H4 (cell line): Measurements from ENCODE around the gene TMEM141. TPM values are rescaled to one million over a fixed set of nuclear protein-coding genes. Genes with fewer than 3 reads are reported as not detected.

Experiments used
- DNase-seq: peaks from one replicate; pipeline ENCODE4 v3.0.0-alpha.2; 2015; ENCODE audit warnings: low spot score
- total RNA-seq: library from RNA; depleted of rRNA; stranded (reverse); fragments of >200 nt; shearing (Covaris generic); gene quantifications from 2 replicates; pipeline ENCODE4 v1.2.3, GENCODE V29; 2014; rRNA removed

The TMEM141 gene
- total RNA-seq: 87.0 and 93.0 TPM in 2 replicates

DNA sequence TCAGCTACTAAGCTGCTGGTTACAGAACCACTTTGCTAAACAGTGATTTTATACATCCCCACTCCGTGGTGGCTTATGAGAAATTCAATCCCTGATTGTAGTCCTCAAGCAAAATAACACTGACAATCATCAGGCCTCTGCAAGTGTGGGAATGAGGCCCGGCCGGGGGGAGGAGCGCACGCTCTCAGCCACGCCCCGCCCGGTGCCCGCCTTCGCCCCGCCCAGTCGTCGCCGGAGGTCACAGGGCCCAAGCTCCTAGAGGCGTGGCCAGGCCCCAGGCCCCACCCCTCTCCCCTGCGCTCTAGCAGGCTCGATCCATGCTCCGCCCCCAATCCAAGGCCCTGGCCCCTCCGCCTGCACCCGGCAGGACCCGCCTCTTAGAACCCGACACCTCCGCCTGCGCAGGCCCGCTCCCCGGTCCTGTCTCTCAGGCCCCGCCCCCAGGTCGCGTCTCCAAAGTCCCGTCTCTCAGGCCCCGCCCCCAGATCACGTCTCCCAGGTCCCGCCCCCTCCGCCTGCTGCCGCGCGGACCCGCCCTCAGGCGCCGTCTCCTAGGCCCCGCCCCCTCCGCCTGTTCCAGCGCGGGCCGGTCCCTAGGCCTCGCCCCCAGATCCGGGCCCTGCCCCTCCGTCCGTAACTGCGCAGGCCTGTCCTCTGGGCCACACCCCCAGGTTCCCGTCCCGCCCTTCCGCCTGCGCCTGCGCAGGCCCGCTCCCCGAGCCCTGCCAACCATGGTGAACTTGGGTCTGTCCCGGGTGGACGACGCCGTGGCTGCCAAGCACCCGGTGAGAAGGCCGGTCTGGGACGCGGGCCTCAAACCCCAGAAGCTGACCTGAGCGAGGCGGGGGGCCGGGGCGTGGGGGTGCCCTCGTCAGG lies at the start of gene TMEM141:
Gene TMEM141, plus strand, starts transcription at position 705 of the 876 bp plus-strand sequence. Its CDS starts 27 bp downstream, at position 732.
- DNase-seq: peak; percentile 98

DNA sequence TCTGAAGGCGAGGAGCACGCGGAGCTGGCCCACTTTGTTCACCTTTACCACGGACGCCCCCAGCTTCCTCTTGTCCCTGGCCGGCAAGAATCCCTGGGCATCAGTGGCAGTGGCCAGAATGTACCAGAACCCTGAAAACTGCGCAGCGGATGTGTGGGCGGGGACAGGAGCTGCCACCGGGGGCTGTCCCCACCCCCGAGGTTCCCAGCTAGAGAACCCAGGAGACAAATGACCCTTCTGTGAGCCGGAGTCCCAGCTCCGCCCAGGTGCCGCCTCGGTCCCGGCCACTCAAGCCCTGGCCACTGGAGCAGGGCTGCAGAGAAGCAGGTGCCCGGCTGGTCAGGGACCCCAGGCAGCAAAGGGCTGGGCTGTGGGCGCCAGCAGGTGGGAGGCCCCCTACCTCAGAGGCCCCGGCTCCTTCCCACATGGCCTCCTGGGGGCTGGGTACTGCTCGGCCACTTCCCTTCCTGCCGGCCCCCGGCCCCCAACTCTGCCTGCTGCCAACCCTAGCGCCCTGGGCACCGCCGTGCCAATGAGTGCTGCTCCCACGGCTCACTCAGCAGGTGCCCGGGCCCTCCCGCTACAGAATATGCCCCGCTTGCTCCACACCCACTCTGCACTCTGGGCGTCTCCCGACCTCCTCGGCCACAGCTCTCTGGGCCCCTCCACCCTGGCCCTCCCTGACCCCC lies 49.1 kb upstream of the TMEM141 start:
- DNase-seq: no peak

DNA sequence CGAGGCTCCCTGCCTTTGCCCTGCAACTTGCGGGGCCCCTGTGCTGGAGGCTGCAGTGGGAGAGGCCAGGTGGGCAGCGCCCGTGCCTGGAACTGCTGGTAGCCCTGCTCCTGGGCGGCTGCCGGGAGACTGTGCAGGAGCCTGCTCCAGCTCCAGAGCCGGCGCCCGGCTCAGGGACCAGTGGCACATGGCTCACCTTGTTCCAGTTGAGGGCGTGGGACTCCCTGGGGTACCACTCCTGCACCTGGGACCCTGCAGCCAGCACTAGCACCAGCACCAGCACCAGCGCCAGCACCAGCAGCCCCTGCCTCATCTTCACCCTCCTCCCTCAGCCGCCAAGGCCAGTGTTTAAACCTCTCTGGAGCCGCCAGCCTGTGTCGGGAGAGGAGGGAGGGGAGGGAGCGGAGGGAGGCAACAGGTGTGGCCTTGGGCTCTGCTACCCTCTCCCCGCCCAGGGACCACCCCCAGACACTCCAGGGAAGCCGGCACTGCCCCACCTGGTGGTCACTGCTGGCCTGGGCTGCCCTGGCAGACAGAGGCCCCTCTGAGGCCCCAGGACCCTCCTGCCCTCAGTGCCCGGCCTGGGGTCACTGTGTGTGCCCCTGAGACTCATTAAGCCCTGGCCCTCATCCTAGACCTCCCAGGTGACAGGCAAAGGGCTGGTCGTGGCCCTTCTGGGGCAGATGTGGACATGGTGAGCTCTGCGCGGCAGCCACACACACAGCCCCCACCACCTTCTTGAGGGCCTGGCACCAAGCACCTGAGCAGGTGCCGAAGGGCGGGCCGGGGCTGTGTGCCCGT lies 48.4 kb upstream of the TMEM141 start, which contains the start of gene LCN10:
Gene LCN10, minus strand, starts transcription at position 350 of the 801 bp plus-strand sequence. Its CDS starts 37 bp downstream, at position 313.
- no peak for DNase-seq

DNA sequence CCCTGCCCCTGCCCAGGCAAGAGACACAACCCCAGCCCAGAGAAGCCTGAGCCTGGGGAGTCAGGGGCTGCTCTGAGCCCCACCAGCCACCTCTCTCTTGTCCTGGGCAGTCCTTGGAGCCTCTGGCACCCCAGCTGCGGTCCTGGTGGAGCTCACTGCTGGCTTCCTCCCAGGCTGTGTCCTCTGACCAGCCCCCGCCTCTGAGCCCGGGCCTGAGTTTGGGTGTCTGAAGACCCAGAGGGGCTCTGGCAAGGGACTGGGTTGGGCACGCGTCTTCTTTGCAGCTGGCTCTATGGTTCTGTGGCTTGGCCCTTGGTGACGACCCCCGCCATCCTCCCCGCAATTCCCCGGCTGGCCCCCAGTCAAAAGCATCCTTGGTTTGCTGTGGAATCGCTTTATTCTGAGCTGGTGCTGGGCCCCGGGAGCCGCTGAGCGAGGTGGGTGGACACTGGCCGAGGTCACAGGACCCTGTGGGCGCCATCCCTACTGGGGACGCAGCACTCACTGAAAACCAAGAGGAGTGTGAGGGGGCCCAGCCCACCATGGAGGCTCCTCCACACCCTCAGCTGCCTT lies 47.4 kb upstream of the TMEM141 start:
- no peak for DNase-seq

DNA sequence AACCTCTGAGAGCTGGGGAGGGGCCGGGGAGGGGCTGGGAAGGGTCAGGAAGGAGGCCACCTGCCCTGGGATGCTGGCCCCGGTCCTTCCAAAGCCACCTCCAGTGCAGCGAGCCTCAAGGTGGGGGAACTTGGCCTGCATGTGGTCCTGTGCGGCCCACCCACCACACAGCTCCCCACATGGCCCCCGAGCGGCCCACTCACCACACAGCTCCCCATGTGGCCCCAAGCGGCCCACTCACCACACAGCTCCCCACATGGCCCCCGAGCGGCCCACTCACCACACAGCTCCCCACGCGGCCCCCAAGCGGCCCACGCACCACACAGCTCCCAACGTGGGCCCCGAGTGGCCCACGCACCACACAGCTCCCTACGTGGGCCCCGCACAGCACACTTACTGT lies 46.4 kb upstream of the TMEM141 start:
- no peak for DNase-seq

DNA sequence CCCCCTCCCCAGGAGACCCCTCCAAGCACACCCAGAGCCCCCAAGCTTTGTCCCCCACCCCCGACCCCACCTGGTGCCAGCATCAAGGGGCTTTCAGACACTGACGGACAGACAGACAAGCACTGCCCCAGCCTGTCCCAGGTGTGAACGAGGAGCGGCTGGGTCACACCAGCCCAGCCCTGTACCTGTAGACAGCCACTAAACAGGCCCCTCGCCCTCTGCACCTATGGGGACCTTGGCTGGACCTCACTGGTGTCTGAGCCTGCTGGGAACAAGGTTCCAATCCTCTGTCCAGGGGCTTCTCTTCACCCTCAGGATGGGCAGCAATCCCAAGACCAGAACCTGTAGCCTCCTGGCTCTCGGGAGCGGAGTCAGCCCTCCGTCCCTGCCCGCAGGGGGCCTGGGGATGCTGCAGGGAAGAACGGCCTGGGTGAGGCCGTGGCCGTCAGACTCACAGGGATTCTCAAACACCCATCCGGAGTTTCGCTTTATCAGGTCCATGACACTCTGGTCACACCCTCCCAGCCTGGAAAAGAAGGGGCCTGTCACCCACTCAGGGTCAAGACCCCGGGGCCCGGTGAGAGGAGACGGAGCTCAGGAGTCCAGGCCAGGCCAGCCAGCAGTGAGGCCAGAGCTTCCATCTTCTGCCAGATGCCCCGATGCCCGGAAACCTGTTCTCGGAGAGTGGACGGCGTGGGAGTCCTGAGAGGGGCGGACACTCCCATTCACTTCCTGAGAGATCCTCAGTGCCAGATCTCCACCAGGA lies 45.6 kb upstream of the TMEM141 start:
- DNase-seq: no peak

DNA sequence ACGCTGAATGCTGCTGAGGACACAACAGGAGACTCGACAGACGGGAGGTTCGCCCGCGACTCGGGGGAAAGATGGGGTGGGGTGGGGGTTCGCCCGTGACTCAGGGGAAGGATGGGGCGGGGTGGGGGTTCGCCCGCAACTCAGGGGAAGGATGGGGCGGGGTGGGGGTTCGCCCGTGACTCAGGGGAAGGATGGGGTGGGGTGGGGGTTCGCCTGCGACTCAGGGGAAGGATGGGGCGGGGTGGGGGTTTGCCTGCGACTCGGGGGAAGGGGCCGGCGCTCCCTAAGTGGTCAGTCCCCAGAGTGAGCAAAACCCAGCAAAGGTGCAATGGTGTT lies 45.0 kb upstream of the TMEM141 start:
- DNase-seq: no peak

DNA sequence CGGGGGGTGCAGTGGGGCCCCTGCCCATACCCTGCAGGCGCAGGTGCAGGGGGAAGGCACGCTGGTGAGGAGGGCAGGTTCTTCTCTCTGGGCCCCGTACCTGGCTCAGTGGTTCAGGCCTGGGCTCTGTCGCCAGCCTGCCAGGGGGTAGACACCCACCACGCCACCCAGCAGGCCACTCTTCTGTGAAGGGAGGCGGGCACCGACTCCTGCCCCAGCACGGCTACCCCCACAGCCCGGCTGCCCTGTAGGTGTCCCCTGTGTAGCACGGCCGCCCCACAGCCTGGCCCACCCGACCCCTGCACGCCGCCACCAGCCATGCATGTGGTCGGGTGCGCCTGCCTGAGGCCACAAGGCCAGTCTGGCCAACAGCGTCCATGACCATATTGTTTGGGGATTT lies 44.5 kb upstream of the TMEM141 start:
- DNase-seq: no peak

DNA sequence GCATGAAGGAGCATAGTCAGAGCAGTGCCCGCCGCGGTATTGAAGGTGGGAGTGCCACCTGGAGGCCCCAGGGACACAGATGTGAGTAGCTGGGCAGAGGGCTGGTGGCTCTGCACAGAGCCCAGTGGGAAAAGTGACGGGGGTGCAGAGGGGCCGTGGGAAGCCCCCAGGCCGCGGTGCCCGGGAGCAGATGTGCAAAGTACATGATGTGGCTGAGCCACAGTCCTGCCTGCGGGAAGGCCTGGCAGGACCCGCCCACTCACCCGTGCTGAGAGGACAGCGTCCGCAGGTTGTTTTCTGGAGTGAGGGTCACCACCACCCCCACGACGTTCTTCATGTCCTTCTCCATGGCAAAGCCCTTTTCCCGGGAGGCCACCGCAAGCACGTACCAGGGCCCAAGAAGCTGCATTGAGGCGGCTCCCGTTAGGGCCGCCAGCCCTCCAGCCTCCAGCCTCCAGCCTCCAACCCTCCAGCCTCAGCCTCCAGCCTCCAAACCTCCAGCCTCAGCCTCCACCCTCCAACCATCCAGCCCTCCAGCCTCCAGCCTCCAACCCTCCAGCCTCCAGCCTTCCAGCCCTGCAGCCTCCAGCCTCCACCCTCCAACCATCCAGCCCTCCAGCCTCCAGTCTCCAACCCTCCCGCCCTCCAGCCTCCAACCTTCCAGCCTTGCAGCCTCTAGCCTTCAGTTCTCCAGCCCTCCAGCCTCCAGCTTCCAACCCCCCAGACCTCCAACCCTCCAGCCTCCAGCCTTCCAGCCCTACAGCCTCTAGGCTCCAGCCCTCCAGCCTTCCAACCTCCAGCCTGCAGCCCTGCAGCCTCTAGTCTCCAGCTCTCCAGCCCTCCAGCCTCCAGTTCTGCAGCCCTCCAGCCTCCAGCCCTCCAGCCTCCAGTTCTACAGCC lies 43.7 kb upstream of the TMEM141 start:
- no peak for DNase-seq

DNA sequence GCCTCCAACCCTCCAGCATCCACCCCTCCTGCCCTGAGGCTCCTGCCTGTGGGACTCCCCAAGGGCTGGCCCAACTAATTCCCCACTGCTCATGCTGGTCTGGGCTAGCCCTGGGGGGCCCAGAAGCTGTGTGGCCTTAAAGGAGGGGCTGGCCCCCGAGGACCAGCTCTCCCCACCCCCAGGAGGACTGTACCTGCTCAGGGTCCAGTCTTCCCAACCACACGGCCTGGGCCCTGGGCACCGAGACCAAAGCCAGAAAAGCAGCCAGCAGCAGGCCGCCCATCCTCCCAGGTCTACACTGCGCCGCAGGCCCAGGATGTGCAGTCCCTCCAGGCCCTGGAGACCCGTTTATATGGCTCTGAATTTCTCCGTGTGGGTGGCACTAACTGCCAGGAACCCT lies 42.9 kb upstream of the TMEM141 start, which contains the start of gene LCN6:
Gene LCN6, minus strand, starts transcription at position 325 of the 400 bp plus-strand sequence. Its CDS starts 42 bp downstream, at position 283.
- DNase-seq: no peak

DNA sequence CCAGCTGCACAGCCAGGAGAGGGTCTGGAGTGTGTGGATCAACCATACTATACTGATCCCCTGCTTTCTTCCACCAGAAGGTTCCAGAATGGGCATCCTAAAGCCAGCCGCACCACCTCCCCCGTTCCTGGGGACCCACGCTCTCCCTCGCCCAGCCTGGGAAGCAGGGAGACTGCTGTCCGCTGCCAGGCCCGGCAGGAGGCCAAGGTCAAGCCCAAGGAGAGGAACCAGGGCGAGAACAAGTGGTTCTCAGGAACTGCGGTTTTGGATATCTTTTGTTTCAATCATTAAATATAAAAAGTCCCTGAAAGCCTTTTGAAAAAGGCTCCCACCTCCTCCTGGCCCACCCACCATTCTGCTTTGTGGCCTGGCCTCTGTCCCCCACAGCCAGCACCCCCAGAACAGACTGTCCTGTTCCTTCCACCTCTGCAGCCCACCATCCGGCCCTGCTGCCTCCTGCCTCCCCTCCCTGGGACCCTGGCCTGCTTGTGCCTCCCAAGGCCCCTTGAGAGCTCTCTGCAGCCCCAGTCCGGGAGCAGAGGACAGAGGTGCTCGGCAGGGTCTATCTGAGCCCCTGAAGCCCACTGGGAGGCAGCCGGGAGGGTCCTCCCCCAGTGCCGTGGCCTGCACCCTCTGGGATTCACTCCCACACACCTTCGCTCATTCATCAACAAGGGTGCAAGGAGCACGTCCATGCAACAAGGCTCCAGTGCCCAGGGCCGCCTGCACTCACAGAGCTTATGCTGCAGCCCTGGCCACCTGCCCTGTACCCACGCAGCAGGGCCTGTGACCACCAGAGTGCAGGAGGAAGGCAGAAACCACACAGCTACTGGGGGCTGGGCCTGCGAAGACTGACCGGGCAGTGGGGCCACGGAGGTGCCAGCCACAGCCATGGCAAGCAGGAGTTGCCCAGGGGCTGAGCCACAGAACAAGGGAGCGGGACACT lies 42.2 kb upstream of the TMEM141 start:
- DNase-seq: no peak

DNA sequence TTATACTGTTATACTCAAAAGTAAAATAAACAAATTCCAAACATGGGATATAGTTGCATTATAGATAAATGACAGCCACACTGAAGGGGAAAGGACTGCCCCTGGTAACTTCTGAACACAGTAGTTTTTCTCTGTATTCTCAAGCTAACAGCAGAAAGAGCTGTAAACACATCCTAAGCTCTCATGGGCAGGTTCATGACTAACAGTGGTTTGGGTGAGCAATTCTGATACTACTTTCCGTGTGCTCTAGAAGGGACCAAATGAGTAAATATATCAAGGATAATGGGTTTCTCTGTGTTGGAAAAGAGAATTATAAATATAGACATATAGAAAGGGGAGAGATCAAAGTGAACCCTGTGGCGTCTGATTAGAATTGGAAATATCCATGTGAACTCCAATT lies 40.6 kb upstream of the TMEM141 start:
- DNase-seq: no peak

DNA sequence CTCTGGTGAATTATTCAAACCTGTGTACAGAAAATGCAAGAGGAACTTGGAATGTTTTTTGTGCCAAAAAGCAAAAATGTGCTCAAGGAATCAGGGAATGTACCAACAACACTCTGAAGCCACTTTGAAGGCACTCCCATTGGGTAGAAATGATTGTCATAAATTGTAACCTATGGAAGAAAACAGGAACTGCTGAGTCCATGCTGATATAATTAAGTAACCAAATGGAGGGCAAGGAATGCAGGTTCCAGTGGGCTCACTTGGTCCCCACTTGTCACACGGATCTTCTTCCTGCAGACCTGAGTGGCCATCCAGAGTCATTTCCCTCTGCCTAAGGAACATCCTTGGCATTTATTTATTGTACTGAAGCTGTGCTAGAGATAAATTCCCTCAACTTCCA lies 39.9 kb upstream of the TMEM141 start:
- DNase-seq: no peak

DNA sequence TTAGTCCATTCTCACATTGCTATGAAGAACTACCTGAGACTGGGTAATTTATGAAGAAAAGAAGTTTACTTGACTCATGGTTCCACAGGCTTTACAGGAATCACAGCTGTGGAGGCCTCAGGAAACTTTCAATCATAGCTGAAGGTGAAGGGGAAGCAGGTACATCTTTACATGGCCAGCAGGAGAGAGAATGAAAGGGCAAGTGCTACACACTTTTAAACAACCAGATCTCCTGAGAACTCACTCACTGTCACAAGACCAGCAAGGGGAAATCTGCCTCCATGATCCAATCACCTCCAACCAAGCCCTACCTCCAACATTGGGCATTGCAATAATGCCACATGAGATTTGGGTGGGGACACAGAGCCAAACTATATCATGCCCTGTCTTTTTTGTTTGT lies 39.3 kb upstream of the TMEM141 start:
- DNase-seq: no peak

DNA sequence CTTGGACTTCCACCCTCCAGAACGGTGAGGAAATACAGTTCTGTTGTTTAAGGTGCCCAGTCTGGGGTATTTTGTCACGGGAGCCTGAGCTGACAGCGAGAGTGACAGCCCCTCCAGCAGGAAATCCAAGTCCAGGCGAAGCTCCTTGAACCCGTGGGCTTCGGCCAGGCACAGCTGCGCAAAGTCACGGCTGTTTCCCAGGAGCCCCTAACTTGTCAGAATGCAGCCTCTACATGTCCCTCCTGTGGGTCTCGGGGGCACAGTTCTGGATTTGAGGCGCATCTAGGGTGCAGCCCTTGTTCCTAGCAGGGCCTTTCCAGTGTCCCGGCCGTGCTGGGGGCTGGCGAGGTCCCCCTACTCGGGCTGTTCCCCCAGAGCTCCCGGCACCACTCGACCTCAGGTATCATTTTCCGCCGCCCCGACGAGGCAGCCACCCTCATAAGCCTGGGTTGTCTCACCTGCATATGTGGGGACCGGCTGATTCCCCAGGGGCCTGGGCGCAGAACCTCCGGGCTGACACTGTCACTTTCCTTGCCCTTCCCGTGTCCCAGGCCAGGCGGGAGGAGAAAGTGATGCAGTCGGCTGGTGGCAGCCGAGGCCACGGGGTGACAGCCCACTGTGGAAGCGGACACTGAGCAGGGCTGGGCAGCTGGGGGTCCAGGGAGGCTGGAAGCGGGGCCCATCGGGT lies 37.6 kb upstream of the TMEM141 start:
- DNase-seq: no peak

DNA sequence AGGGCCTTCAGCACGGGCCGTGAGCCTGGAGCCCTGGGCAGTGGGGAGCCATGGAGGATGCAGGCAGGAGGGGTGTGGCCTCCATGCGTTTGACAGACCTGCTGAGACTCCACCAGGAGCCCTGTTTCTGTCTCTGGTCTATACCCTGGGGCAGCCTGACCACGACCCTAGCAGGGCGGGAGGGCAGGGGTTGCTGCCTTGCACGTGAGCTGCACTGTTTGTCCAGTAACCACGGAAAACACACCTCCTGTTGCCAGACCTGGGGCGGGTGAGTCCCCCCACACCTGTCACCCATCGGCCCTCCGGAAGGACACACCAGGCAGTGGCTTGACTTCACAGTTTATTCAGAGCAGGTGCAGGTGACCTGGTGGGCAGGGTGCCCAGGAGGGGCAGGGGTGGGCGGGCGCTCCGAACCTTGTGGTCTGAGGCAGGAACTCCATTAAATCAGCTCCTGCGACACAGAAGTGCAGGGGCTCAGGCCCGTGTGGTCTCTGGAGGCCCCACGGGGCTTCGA lies 37.0 kb upstream of the TMEM141 start:
- no peak for DNase-seq

DNA sequence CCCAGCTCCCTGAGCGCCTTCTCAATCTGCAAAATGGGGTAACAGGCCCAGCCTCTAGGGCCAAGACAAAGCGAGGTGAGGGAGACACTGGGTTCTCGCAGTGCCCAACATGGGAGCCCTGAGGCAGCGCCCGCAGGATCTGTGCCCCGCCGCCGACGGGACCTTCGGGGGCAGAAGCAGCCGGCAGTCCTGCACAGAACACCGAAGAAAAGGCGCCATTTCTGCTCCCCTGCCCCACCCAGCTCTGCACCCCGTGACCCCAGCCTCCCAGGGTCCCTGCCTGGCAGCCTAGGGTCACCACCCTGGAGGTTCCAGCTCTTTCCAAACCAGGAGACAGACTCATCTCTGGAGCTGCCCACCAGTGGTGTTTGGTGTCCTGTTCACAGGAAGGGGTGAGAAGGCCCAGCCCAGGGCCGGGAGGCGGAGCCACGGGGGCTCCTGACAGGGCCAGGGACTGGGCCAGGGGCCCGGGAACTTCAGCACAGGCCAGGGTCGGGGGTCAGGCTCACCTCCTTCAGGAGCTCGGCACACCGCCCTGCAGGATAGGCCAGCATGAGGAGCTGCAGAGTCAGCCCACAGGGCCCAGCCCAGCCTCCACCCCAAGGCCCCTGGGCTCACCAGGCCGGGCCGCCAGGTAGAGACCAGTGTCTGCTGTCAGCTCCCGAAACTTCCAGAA lies 36.4 kb upstream of the TMEM141 start:
- DNase-seq: no peak
